ENCODE measurements around the gene DDRGK1. TPM values are rescaled to one million over a fixed set of nuclear protein-coding genes. Genes with fewer than 3 reads are reported as not detected.
"Not testable (repeated sequence)": the region's sequence is repeated elsewhere in the genome, so short reads cannot be mapped to it uniquely, and the experiment has no call there.

Gene DDRGK1
- total RNA-seq, 1 donor from 2014 or later: 139 TPM

DNA sequence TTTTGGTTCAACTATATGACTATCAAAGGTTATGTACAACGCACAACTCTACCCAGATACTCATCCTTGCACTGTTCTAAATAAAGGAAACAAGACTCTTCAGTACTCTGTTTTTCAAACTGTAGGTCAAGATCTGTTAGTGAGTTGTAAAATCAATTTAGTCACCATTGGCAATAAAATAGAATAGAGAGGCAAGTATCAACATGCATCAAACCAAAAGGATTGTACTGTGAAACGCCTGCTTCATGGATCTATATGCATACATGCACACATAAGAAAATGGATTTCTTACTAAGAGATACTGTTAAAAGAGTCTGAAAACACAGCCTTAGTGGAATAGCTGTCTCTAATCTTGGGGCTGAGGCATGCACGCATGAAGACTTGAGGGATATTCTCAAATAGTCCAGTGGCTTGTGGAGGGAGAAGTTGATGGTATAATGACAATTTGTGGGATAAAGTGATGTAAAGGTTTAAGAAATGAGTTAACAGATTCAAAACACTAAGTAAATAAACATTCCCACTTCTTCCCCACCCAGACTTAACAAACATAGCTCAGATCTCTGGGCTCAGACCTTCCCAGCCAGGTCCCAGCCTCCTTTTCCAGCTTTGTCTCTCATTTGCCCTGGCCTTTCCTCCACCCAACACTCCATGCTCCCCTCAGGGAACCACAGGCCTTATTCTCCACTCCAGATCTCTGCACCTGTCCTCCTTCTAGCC is 20.4 kb downstream of the DDRGK1 start:
- no peak for DNase-seq (ENCODE audit: low spot score)

GRCh38 chr20:3182429-3182828 is 22.1 kb downstream of the DDRGK1 start:
- not testable (repeated sequence) for DNase-seq (ENCODE audit: low spot score)

GRCh38 chr20:3181270-3181669 is 23.2 kb downstream of the DDRGK1 start:
- no peak for DNase-seq (ENCODE audit: low spot score)

DNA sequence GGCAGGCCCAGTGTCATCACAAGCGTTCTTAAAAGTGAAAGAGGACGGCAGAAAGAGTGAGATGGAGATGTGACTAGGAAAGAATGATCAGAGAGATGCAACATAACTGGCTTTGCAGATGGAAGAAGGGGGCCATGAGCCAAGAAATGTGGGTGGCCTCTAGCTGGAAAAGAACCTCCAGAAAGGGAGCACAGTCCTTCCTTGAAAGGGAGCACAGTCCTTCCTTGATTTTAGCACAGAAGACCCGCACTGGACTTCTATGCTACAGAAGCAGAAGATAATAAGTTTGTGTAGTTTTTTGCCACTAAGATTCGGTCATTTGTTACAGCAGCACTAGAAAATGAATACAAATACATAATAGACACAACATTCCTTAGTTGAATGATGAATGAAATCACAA is 24.2 kb downstream of the DDRGK1 start:
- DNase-seq (ENCODE audit: low spot score): no peak

GRCh38 chr20:3177746-3178485 is 26.6 kb downstream of the DDRGK1 start:
- DNase-seq (ENCODE audit: low spot score): no peak

- DNase-seq (ENCODE audit: low spot score): no peak
These were observed 29.2 kb downstream of the DDRGK1 start for GRCh38 chr20:3175270-3175669.

- DNase-seq (ENCODE audit: low spot score): no peak
These were observed 29.8 kb downstream of the DDRGK1 start for GRCh38 chr20:3174442-3175261.

DNA sequence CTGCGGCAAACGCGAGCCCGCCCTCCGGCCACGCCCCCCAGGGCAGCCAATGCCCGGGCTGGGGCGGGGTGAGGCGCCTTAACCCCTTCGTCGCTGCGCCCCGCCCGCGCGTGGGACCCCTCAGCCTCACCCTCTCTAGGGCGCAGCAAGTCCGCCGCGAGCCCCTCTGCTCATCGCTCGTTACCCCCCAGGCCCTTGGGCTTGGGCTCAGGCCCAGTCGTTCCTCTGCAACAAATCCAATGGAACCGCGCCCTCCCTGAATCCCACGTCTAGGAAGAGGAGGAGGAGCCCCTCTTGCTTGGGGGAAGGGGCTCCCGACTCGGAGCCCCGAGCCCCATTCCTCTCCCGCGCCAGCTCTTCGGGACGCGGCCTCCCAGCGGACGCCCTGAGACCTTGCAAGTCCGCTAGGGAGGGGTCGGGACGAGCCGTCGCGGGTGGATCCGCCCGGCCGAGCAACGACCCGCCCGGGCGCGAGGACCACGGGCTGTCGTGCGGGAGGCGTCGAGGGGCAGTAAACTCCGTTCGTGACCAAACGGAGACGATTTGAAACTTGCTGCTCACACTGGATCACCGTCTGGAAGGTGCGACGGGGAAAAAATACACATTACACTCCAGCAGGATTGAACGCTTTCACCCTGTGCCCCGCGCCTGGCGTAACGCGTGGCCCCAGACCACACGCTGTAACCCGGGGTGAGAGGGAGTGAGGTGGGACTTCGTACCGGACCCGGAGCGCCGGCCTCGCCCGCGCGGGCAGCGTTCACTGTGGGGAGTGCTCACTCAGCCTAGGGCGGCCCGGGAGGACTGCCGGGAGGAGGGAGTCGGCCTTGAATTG is 30.7 kb downstream of the DDRGK1 start:
- DNase-seq (ENCODE audit: low spot score): peak; percentile 88

GRCh38 chr20:3172933-3173609 is 31.4 kb downstream of the DDRGK1 start, which contains the start of gene LZTS3:
Gene LZTS3, minus strand, starts transcription at chr20:3173549. Its CDS starts 6,386 bp downstream, at chr20:3167163.
- peak; percentile 65 for DNase-seq (ENCODE audit: low spot score)

- DNase-seq (ENCODE audit: low spot score): no peak
These were observed 32.2 kb downstream of the DDRGK1 start for GRCh38 chr20:3172126-3172932.

DNA sequence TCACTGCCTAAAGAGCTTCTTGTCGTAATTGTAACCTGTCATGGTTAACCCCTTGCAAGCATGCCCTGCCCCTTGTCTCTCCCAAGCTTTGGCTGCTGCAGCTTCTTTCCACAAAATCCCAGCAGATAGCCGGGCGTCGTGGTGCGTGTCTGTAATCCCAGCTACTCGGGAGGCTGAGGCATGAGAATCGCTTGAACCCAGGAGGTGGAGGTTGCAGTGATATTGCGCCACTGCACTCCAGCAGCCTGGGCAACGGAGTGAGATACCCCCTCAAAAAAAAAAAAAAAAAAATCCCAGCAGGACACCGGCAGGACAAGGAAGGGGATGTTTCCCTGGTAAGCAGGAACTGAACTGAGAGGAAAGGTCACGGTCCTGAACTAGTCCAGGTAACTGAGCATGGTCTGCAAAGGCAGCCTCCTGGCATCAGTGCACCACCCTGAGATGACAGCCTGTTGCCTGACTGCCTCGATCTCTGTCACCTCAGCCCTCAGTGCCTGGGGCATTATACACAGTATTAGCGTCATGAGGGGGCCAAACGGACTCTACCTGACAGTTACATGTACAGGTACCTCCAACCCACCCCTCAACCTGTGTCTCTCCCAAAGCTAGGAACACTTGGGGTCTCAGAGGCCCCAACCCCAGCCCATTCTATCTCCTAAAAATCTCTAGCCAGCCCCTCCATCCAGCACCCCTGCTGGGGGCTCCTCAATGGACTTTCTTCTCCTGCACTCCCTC is 32.9 kb downstream of the DDRGK1 start:
- no peak for DNase-seq (ENCODE audit: low spot score)

DNA sequence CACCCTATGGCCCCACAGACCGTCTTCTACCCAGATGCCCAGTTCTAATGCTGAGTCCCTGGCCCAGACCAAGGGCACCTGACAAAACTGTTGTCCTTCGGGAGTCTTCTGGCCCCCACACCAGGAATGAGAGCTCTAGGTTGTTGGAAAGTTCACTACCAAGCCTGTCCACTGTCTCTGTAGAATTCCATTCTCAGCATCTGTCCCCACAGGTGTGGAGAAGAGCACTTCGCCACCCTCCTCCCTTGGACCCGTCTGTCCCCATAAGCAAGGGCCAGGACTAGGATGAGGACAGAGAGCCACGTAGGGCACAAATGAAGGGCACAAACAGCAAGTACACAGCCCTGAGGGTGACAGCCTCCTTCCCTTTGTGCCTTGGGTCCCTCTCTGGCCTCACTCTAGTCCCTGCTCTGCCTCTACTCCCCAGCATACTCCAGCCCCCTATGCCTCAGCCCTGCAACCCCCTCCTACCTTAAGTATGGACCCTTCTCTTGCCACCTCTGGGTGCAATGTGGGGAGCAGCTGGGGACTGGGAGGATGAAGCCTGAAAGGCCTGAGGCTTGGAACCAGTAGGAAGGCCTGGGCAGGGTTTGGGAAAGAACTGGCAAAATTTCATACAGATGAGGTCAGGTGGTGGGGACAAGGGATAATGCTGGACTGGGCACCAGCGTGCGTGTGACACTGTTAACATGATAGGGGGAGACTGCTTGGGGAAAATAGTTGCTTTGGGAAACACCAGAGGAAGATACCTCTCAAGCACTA is 35.5 kb downstream of the DDRGK1 start:
- no peak for DNase-seq (ENCODE audit: low spot score)

DNA sequence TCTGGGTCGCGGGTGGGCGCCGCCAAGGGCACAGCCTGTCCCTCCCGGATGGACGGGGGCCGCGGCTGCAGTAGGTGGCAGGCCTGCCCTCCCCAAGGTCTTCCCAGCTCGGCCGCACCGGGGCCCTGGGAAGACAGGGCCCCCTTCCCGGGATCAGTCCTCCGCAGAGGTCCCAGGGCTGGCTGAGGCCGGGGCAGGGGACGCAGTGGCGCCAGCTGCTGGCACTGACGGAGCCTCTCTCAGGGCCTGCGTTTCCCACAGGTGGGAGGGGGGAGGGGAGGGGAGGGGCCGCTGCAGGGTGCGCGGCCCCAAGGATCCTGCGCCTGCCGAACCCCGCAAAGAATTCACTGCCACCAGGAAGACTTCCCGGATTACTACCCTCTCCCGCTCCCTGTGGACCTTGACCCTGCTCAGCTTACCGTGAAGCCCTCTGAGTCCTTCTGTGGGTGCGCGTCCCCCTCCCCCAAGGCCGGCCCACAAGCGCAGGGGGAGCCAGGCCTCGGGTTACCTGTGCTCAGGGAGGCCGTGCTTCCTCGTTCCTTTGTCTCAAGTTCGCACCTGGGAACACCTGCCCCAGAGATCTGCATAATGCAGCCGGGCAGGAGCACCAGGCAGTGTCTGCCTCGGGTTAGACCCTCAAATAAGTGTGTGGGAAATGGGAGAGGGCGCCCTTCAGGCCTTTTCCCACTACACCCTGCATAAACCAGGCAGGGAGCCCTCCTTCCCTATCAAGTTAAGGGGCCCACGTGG is 36.2 kb downstream of the DDRGK1 start:
- peak; percentile 79 for DNase-seq (ENCODE audit: low spot score)

GRCh38 chr20:3167738-3168078 is 36.8 kb downstream of the DDRGK1 start:
- DNase-seq (ENCODE audit: low spot score): no peak

GRCh38 chr20:3166913-3167342 is 37.6 kb downstream of the DDRGK1 start:
- DNase-seq (ENCODE audit: low spot score): no peak

DNA sequence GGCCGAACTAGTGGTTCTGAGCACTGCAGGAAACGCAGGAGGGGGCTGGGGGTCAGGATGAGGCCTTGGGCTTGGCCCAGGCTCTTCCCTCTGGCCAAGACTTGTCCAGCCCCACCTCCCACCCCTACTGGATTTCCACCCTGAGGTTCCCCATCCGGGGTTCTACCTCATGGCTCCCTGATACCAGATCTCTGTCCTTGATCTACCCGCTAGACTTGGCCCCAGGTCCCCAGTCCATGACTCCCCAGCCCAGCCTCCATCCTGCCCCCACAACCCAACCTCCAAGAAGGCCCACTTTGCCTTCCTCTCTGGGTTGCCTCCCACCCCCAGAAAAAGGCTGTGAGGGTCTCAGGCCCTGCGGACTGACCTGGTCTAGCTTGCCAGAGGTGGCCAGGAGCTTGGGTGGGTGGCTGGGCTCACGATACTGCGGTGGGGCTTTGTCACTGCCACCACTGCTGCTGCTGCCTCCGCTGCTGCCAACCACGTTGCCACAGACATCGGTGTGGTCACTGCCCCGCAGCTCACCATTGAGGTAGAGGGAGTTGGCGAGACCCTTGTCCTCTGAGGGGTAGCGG is 38.1 kb downstream of the DDRGK1 start:
- DNase-seq (ENCODE audit: low spot score): no peak

Measured in mucosa of gallbladder (tissue), 1 donor.